ENCODE data around the gene DCLK2. TPM values are rescaled to one million over a fixed set of nuclear protein-coding genes. Genes with fewer than 3 reads are reported as not detected.
A peak's percentile ranks its signal among the peaks of the same experiment; 100 is the strongest.

The DCLK2 gene
- total and polyA plus RNA-seq, 2 of the 4 experiments (the other 2 are of a cell fraction) = 11.3 to 15.5 TPM

DNA sequence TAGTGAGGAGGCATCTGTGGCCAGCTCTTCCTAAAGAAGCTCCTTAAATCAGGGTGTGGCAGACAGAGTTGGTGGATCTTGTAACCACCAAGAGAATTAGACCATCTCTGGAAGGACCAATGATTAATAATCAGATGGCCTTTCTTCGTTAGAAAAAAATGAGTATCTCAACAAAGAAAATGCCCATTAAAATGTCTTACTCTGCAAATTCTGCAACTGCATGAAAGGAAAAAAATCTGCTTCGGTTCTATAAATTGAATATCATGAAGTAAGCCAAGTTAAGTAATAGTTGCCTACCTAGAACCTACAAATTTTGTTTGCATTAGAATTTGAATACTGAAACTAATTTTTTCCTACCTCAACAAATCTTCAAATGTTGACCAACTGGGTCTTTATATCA lies 4.2 kb upstream of the DCLK2 start:
- Histone ChIP-seq H3K18ac (ENCODE audit: low read depth, low read length) (no peak overlapping the region), H3K23ac (ENCODE audit: low read depth, low read length) (no peak overlapping the region), H2BK120ac (ENCODE audit: low read depth, low read length) (no peak overlapping the region), H3K79me1 (ENCODE audit: low read depth in 1 of 2, low read length in 2 of 2) (peaks cover 0 to 1% of the 10 kb centered on the region in 2 experiments; a peak in 2 of 4 replicates), H3K4me1 (ENCODE audit: control insufficient read depth, insufficient read depth, low read length) (peaks cover 5% of the 10 kb centered on the region; the same call in 1 of the 2 replicates), H2BK5ac (ENCODE audit: low read depth, low read length, poor library complexity, severe bottlenecking) (no peak overlapping the region), H2BK15ac (ENCODE audit: low read depth, low read length) (no peak overlapping the region; the same call in 2 of the 3 replicates), H3K4ac (ENCODE audit: low read depth, low read length) (0 out of 2 replicates have a peak overlapping the region, but pooled peaks have one; percentile 40), H2AFZ (replicated peaks; ENCODE audit: low read length, poor library complexity) (no peak overlapping the region), H4K5ac (ENCODE audit: low read depth, low read length) (no peak overlapping the region), H4K20me1 (ENCODE audit: insufficient read depth, low read length) (no peaks in the 10 kb centered on the region), H4K8ac (ENCODE audit: low read depth in 2 of 2, low read length in 2 of 2) (no peak overlapping the region), H2BK20ac (ENCODE audit: low read depth, low read length) (peak overlapping the region; percentile 73; the same call in 1 of the 2 replicates), H3K4me2 (ENCODE audit: low read depth, low read length) (no peak overlapping the region), H3K9me3 (ENCODE audit: control insufficient read depth, insufficient read depth, low read length) (no peaks in the 10 kb centered on the region), H3K27ac (ENCODE audit: insufficient read depth, low read length) (no peak overlapping the region), H4K91ac (ENCODE audit: insufficient read depth, low read depth, low read length) (no peak overlapping the region), H3K14ac (replicated peaks; ENCODE audit: low read depth, low read length) (no peak overlapping the region), H3K56ac (ENCODE audit: extremely low read depth, insufficient read depth, low read length) (no peak overlapping the region), H3K9me1 (ENCODE audit: insufficient read depth, low read length) (0 out of 2 replicates have a peak, but pooled peaks cover 2% of the 10 kb centered on the region), H3K9ac (ENCODE audit: low read depth, low read length) (no peak overlapping the region), H3K27me3 (ENCODE audit: control insufficient read depth, insufficient read depth, low read length) (no peaks in the 10 kb centered on the region), H2AK9ac (replicated peaks; ENCODE audit: low read depth, low read length, poor library complexity) (no peak overlapping the region), H2AK5ac (ENCODE audit: low read depth, low read length) (no peak overlapping the region), H3K36me3 (ENCODE audit: control insufficient read depth, insufficient read depth, low read length) (no peaks in the 10 kb centered on the region), H3K4me3 (ENCODE audit: insufficient read depth, low read depth, low read length) (no peak overlapping the region)
- TF ChIP-seq, protein P1, sequence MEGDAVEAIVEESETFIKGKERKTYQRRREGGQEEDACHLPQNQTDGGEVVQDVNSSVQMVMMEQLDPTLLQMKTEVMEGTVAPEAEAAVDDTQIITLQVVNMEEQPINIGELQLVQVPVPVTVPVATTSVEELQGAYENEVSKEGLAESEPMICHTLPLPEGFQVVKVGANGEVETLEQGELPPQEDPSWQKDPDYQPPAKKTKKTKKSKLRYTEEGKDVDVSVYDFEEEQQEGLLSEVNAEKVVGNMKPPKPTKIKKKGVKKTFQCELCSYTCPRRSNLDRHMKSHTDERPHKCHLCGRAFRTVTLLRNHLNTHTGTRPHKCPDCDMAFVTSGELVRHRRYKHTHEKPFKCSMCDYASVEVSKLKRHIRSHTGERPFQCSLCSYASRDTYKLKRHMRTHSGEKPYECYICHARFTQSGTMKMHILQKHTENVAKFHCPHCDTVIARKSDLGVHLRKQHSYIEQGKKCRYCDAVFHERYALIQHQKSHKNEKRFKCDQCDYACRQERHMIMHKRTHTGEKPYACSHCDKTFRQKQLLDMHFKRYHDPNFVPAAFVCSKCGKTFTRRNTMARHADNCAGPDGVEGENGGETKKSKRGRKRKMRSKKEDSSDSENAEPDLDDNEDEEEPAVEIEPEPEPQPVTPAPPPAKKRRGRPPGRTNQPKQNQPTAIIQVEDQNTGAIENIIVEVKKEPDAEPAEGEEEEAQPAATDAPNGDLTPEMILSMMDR (conservative IDR thresholded peaks at IDR 0.05; ENCODE audit: low read depth, low read length) = no peak
- TF ChIP-seq MAZ (IDR thresholded peaks at IDR 0.05; ENCODE audit: borderline replicate concordance, low read depth, low read length) = no peak
- no peak for TF ChIP-seq RFX5 (IDR thresholded peaks at IDR 0.05; ENCODE audit: low read depth, low read length)
- no peak for TF ChIP-seq SMC3 (IDR thresholded peaks at IDR 0.05; ENCODE audit: low read depth, low read length)
- TF ChIP-seq POLR2A (IDR thresholded peaks at IDR 0.05; ENCODE audit: low read depth, low read length) = no peak
- TF ChIP-seq MXI1 (IDR thresholded peaks at IDR 0.05; ENCODE audit: borderline replicate concordance, low read depth, low read length) = no peak
- no peak for TF ChIP-seq MAFK (IDR thresholded peaks at IDR 0.05; ENCODE audit: low read depth, low read length)
- no peak for TF ChIP-seq CEBPB (IDR thresholded peaks at IDR 0.05; ENCODE audit: low read depth, low read length)
- TF ChIP-seq FOS (IDR thresholded peaks at IDR 0.05; ENCODE audit: low read depth, low read length) = no peak
- TF ChIP-seq CHD1 (IDR thresholded peaks at IDR 0.05; ENCODE audit: low read depth, low read length) = no peak
- TF ChIP-seq, protein P2, sequence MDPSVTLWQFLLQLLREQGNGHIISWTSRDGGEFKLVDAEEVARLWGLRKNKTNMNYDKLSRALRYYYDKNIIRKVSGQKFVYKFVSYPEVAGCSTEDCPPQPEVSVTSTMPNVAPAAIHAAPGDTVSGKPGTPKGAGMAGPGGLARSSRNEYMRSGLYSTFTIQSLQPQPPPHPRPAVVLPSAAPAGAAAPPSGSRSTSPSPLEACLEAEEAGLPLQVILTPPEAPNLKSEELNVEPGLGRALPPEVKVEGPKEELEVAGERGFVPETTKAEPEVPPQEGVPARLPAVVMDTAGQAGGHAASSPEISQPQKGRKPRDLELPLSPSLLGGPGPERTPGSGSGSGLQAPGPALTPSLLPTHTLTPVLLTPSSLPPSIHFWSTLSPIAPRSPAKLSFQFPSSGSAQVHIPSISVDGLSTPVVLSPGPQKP (IDR thresholded peaks at IDR 0.05; ENCODE audit: borderline replicate concordance, low read depth, low read length) = no peak
- TF ChIP-seq RCOR1 (IDR thresholded peaks at IDR 0.05; ENCODE audit: insufficient replicate concordance, low read length) = no peak
- no peak for TF ChIP-seq BHLHE40 (IDR thresholded peaks at IDR 0.05; ENCODE audit: low read depth, low read length)
- TF ChIP-seq RAD21 (IDR thresholded peaks at IDR 0.05; ENCODE audit: low read length) = no peak
- TF ChIP-seq NFE2L2 (IDR thresholded peaks at IDR 0.05; ENCODE audit: low read depth, low read length) = no peak
- TF ChIP-seq, protein P3, sequence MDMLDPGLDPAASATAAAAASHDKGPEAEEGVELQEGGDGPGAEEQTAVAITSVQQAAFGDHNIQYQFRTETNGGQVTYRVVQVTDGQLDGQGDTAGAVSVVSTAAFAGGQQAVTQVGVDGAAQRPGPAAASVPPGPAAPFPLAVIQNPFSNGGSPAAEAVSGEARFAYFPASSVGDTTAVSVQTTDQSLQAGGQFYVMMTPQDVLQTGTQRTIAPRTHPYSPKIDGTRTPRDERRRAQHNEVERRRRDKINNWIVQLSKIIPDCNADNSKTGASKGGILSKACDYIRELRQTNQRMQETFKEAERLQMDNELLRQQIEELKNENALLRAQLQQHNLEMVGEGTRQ (IDR thresholded peaks at IDR 0.05; ENCODE audit: low read depth, low read length) = no peak
- ChIA-PET POLR2A (ENCODE audit: unreplicated experiment) (no interaction called here), CTCF (no interaction called here)
- WGBS, 2 experiments (ENCODE audit: extremely low coverage in 2 of 2, insufficient read length in 1 of 2) = no CpG with 5 or more reads among the region's 2 CpGs
- intact Hi-C loops (cut with micrococcal nuclease) (no loop called here), dilution Hi-C loops (cut with HindIII; ENCODE audit: low sequenced_read_pairs, unreplicated experiment) (no loop called here), in situ Hi-C loops (cut with MboI; ENCODE audit: low sequenced_read_pairs) (loop anchor here (5.0 kb wide), 1 partner anchor 62 kb away; no protein-coding TSS in a partner anchor)
- no peak for DNase-seq
- BruUV-seq (replicated peaks) = no TSS peak
- no peak for ATAC-seq (ENCODE audit: low read depth)

Data from IMR-90 (cell line).